KG1 (cell line): ENCODE results near the gene GPATCH8.
"Not testable (repeated sequence)": the region's sequence is repeated elsewhere in the genome, so short reads cannot be mapped to it uniquely, and the experiment has no call there.

Experiments used
- DNase-seq: peaks from one replicate; lab custom pipeline; 2025; lab: John Stamatoyannopoulos, UW

Gene GPATCH8

DNA sequence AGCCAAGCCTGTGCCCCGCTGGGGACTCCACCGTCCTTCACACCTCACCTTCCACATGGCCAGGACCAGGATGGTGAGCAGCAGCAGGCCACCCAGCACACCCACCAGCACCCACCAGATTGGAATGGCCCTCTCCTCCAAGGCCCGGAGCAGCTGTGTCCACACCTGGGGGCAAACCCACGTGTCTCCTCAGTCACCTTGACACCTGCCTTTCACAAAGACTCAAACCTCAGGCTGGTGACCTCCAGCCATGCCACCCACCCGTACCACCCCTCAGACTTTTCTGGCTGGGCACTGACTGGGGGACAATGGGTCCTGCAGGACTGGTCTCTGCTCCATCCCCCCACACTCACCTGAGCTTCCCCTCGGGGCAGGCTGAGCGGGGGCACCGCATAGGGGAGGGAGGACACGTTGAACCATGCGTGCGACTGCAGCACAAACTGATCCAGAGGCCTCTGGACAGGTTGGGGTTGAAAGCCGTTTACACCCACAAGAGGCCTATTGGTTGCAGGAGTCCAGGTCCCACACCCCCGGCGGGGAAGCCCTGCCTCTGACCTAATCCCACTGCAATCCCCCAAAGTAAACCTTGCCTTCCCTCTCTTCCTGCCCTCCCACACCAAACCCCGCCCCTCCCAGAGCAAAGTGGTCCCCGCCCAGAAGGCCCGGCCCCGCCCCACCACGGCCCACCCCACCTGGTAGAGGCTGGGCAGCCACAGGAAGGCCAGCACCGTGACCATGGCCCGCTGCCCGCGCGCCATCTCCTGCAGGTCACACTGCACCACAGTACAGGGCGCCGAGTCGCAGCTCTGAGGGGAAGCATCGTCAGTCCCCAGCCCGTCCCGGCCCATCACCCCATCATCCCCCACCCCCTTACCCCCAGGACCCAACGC is 128.7 kb downstream of the GPATCH8 start:
- no peak for DNase-seq

GRCh38 chr17:44372036-44372435 is 131.2 kb downstream of the GPATCH8 start:
- DNase-seq: no peak

DNA sequence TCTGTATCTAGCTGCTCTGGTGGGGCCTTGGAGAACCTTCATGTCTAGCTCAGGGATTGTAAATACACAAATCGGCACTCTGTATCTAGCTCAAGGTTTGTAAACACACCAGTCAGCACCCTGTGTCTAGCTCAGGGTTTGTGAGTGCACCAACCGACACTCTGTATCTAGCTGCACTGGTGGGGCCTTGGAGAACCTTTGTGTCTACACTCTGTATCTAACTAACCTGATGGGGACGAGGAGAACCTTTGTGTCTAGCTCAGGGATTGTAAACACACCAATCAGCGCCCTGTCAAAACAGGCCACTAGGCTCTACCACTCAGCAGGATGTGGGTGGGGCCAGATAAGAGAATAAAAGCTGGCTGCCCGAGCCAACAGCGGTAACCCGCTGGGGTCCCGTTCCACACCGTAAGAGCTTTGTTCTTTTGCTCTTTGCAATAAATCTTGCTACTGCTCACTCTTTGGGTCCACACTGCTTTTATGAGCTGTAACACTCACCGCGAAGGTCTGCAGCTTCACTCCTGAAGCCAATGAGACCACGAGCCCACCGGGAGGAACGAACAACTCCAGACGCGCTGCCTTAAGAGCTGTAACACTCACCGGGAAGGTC is 133.7 kb downstream of the GPATCH8 start:
- not testable (repeated sequence) for DNase-seq

- not testable (repeated sequence) for DNase-seq
Measured at GRCh38 chr17:44368391-44369243, 134.6 kb downstream of the GPATCH8 start.

DNA sequence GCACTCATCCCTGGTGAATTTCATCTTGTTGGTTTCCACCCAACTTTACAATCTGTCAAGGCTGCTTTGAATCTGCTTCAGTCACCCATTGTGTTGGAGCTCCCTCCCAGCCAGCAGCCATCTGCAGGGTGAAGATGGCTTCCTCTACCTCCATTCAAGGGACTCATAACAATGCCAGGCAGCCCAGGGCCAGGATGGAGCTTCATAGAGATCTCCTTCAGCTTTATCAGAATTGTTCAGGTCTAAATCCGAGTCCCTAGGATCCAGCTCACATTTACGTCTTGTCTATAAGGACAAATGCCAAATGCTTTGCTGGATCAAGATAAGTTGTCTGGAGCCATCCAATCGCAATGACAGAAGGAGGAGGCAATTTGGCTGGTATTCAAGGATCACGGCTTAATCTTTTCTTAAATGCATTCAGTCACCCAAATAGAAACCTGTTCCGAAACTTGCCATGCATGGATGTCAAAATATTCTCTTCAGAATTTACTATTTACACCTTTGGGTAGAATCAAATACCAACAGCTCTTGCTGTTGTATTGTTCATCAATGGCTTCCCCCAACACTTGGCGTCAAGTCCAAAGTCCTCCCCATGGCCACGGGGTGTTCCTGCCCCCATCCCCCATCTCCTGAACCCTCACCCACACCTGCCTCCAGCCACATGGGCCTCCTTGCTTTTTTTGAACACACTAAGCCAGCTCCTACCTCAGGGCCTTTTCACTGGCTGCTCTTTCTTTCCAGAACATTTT is 135.8 kb downstream of the GPATCH8 start:
- no peak for DNase-seq

DNA sequence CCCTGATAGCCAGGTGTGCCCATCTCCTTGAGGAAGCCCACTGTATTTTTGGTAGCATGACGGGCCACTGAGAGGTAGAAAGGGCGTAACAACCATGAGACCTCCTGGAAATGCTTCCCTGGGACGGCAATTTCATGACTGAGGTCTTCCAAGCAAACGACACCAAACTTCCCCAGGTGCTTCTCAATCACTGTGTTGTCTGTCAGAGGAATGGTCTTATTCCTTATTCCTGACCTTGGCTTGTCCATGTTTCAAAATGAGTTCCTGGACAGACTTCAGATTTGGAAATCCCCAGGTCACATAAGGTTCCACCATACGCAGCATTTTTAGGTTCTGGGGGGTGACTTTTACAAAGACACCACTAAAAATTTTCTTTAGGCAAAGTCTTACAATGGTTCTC is 138.2 kb downstream of the GPATCH8 start:
- not testable (repeated sequence) for DNase-seq

DNA sequence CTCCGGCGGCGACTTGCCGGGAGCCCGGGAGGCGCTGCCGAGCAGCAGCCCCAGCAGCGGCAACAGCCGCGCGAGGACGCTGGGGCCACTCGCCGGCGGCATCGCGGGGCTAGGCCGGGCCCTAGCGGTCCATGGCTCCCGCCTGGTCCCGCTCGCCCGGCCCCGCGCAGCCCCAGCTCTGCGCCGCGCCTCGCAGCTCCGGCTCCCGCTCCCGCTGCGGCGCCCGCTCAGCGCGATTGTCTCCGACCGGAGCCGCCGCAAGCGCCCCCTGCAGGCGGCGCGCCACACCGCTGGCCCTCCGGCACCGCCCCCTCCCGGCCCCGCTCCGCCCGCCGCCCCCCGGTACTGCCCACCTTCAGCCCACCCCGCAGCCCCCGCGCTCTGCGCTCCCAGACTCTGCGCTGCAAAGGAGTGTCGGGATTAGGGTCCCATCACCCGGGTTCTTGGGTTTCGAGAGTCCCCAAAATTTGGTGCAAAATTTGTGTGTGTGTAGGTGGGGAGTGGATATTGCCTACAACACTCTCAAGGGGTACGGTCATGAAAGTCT is 139.5 kb downstream of the GPATCH8 start, which contains the start of gene FAM171A2:
TSS of gene FAM171A2 (minus strand) at position 241 of the 547 bp plus-strand sequence. CDS start at position 102, 139 bp downstream.
- DNase-seq: peak; percentile 58

GRCh38 chr17:44362949-44363612 is 140.1 kb downstream of the GPATCH8 start:
- DNase-seq: no peak

DNA sequence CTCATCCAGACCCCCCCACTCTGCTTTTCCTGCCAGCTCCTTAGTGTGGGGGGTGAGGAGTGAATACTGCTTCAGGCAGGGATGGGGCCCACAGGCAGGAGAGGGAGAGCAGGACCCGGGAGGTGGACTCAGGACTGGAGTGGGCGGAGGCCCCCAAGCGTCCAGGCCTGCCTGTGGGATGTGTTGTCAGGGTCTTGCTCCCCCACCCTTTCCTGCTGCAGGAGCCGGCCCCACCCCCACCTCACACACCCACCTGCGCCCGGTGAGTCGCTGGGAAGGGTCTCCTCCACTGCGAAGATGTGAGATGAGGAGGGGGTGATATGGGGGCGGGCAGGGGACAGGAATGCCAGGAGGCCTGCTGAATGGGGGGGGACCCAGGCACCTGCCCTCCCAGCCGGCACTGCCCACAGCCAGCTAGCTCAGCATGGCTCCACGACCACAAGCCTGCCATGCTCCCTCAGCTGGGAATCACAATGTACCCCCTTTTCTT is 140.7 kb downstream of the GPATCH8 start:
- no peak for DNase-seq

- no peak for DNase-seq
Measured at GRCh38 chr17:44361292-44362260, 141.6 kb downstream of the GPATCH8 start.

DNA sequence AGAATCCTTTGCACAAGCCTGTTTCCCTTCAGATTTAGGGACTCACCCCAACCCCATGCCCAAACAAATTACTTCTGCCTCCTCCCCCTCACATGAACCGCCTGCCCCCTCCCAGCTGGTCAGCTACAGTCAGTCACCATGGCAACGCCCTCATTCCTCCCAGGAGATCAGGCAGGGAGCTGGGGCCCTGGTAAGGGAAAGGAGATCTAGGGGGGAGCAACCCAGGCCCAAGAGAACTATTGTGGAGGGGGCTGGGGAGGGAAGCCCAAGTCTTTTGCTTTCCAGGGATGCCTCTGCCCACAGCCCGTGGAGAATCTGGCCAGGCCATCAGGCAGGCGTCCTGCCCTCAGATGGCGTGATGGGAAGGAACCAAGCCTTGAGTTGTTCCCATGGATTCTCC is 142.4 kb downstream of the GPATCH8 start:
- DNase-seq: no peak

- no peak for DNase-seq
Measured at GRCh38 chr17:44360144-44360533, 143.1 kb downstream of the GPATCH8 start.

DNA sequence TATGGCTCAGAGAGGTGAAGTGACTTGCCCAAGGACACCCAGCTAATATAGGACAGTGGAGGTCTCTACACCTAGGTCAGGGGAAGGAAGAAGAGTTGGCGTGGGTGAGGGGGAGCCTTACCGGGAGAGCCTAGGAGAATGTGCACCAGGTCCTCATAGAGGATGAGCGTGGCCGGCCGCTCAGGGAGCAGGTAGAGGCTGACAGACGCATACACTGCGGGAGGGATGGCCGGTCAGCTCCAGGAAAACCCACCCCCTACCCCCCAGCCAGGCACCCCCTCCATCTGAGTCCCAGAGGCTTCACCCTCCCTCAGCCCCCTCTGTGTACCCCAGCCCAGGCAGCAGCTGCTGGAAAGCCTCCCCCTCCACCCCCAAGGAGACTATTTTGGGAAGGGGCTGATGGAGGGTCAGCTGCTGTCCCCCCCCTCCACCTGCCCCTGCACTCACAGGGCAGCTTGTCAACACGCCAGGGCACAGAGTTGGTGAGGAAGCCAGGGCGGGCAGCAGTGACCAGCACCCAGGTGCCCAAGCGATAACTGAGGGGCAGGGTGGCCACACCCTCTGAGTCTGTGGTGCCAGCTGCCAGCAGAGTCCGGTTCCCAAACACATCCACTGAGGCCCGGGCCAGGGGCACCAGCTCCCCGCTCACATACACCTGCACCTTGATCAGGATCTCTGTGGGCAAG is 143.6 kb downstream of the GPATCH8 start:
- no peak for DNase-seq

DNA sequence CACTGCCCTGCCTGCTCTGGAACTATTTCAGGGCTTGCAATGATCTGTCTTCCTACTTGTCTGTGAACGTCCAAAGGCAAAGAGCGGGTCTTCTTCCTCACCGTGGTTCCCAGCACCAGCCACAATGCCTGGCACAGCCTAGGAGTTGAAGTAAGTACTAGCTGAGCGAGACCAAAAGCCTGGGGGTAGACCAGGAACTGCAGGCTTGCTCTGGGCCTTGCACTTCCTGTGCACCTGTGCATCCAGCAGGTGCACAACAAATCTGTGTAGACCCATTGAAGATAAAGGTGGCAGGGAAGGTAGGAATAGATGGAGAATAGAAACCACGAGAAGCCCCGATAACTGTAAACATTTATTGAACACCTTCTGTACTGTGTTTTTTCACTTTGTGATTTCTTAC is 144.2 kb downstream of the GPATCH8 start:
- DNase-seq: no peak

- DNase-seq: no peak
Measured at GRCh38 chr17:44358066-44358465, 145.1 kb downstream of the GPATCH8 start.

DNA sequence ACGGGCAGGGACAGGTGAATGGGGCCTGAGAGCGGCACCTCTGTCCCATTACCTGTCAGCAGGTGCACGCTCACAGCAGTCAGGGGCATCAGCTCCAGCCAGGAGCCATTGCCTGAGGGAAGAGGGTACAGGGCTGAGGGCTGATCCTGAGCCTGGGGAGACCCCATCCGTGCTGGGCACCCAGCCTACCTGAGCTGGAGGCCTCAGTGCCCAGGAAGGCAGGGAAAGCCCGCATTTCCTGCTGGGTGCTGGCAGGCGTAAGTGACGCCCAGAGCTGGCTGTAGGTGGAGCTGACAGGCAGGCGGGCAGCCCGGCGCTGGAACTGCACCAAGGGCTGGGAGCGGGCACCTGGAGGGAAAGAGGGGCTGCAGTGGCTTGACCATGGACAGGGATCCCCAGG is 147.0 kb downstream of the GPATCH8 start:
- no peak for DNase-seq

DNA sequence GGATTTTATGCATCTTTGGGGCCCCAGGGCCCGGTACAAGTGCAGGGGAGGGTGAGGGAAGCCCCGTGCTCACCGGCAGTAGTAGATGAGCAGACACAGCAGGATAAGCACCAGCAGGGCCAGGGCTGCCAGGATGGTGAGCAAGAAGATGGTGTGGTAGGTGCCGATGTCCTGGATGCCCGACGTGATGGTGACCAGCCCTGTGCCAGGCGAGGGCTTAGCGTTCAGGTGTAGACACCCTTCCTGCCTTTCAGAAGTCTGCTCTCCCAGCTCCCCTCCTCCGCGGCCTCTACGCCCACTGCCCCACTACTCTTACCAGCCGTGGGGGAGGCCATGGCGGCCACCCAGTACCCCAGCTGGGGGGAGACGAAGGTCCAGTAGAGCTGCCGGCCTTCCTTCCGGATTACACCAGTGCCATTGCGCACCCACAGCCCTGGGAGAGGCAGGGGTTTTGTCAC is 147.5 kb downstream of the GPATCH8 start:
- no peak for DNase-seq
